Lower lobe of right lung (tissue), 2 donors: Measurements from ENCODE around the gene SELENOO. TPM values are rescaled to one million over a fixed set of nuclear protein-coding genes. Genes with fewer than 3 reads are reported as not detected.

ENCODE experiments used
- ATAC-seq, 2 donors: fragments of 200-7000 bp; cut with Tn5 transposase; one replicate each; pipeline ENCODE4 v1.9.1; 2020 to 2022; ENCODE audit warnings: mild to moderate bottlenecking in 2 of 2, moderate library complexity in 2 of 2
- DNase-seq: peaks from one replicate; pipeline ENCODE4 v3.0.0-alpha.2; 2020
- H3K27ac ChIP-seq: fragments of 200-600 bp; one replicate; pipeline ENCODE4 v1.8.0; 2022
- H3K27me3 ChIP-seq: fragments of 200-600 bp; one replicate; pipeline ENCODE4 v1.8.0; 2022; ENCODE audit warnings: low read depth
- H3K36me3 ChIP-seq: fragments of 200-600 bp; one replicate; pipeline ENCODE4 v1.8.0; 2022; ENCODE audit warnings: mild to moderate bottlenecking
- H3K4me1 ChIP-seq: fragments of 200-600 bp; one replicate; pipeline ENCODE4 v1.8.0; 2022
- H3K4me3 ChIP-seq: fragments of 200-600 bp; one replicate; pipeline ENCODE4 v1.8.0; 2022; ENCODE audit warnings: mild to moderate bottlenecking
- H3K9me3 ChIP-seq: fragments of 200-600 bp; one replicate; pipeline ENCODE4 v1.8.0; 2022
- CTCF ChIP-seq: fragments of 200-600 bp; IDR thresholded peaks from one replicate; pipeline ENCODE4 v1.8.0; 2022; ENCODE audit warnings: antibody characterized with exemption, mild to moderate bottlenecking
- intact Hi-C: fragments of 100-400 bp; cut with DNase I; formaldehyde crosslinking; loops from one replicate; pipeline ENCODE4 v1.11.0; 2022
- total RNA-seq: library from RNA; stranded (reverse); fragmentation: NEBNext Ultra II Directional; extraction: Animal tissue kit (Norgen Biotek cat#: 25700); gene quantifications from one replicate; pipeline ENCODE4 v1.2.1, GENCODE V29; 2021
- donor health status: DM: no; HTN: yes; CAD: no; lungs with severe emphysema.

SELENOO gene
- total RNA-seq, 1 donor from 2014 or later = 18.7 TPM

- intact Hi-C loops = no loop called here
- H3K27me3 ChIP-seq = no peaks in the 10 kb centered on the region
- no peak for TF ChIP-seq CTCF
- ATAC-seq = no peak
- H3K4me1 ChIP-seq = peaks cover 6% of the 10 kb centered on the region
- H3K27ac ChIP-seq = no peak overlapping the region
- peak; percentile 40 for DNase-seq
- H3K36me3 ChIP-seq = peaks cover 92% of the 10 kb centered on the region
- H3K9me3 ChIP-seq = no peaks in the 10 kb centered on the region
- no peak overlapping the region for H3K4me3 ChIP-seq
These were observed 21.7 kb downstream of the SELENOO start for GRCh38 chr22:50222508-50222907.

DNA sequence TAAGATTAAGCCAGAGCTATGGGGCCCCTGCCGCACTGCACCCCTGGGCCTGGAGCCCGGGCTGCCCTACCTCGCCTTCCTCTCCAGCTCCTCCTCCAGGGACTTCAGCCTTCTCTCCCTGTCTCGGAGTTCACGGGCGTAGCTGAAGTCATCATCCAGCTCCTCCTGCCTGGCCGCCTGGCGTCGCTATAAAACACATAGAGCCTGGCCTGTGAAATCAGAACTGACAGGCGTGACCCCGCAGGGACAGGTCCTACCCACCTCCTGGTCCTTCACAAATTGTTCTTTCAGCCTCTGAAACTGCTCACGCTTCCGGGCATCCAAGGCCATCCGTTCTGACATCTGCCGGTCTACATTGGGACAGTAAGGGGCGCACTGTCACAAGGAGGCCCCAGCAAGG, 23.3 kb downstream of the SELENOO start:
- Histone ChIP-seq H3K4me3 (no peak overlapping the region), H3K36me3 (peaks cover 90% of the 10 kb centered on the region), H3K9me3 (no peaks in the 10 kb centered on the region), H3K4me1 (peaks cover 6% of the 10 kb centered on the region), H3K27me3 (no peaks in the 10 kb centered on the region), H3K27ac (no peak overlapping the region)
- TF ChIP-seq CTCF = no peak
- no peak for ATAC-seq
- intact Hi-C loops = no loop called here
- no peak for DNase-seq

GRCh38 chr22:50225200-50225969, 24.6 kb downstream of the SELENOO start:
- Histone ChIP-seq H3K4me1 (no peaks in the 10 kb centered on the region), H3K27me3 (no peaks in the 10 kb centered on the region), H3K4me3 (no peak overlapping the region), H3K27ac (no peak overlapping the region), H3K36me3 (peaks cover 97% of the 10 kb centered on the region), H3K9me3 (no peaks in the 10 kb centered on the region)
- DNase-seq (no peak), ATAC-seq (no peak)
- intact Hi-C loops = no loop called here
- TF ChIP-seq CTCF = no peak

DNA sequence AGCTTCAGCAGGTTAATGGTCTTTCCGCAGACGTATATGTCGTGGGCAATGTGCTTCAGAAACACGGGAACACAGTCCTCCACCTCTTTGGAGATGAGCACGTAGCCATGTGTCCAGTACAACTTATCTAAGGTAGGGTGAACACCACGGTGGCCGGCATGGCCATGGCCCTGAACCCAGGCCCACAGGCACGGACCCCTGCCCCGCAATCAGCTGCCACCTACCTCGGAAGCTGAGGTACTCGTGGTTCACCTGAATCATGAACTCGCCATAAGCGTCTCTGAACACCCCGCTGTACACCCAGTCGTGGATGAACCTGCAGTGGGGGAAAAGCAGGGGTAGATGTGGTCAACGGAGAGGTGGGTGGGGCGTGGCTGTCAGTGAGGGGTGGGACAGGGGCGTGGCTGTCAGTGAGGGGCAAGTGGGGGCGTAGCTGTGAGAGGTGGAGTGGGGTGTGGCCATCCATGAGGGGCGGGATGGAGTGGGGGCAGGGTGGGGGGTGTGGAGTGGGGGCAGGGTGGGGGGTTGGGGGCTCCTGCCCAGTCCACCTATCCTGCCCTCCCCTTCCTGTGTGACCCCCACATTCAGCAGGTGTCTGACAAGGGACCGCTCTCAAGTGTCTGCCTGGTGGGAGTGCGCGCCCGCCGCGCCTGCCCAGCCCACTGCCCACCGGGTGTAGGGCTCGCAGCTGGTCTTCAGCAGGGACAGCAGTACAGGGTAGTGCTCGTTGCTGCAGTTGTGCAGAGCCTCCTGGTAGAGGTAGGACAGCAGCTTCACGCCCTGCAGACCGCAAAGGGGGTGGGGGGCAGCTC, 25.5 kb downstream of the SELENOO start:
- Histone ChIP-seq H3K9me3 (no peaks in the 10 kb centered on the region), H3K4me3 (no peak overlapping the region), H3K27ac (no peak overlapping the region), H3K4me1 (no peaks in the 10 kb centered on the region), H3K36me3 (peaks cover 90% of the 10 kb centered on the region), H3K27me3 (no peaks in the 10 kb centered on the region)
- intact Hi-C loops = no loop called here
- DNase-seq (no peak), ATAC-seq (no peak)
- no peak for TF ChIP-seq CTCF

GRCh38 chr22:50226875-50227165, 26.0 kb downstream of the SELENOO start:
- Histone ChIP-seq H3K27ac (no peak overlapping the region), H3K9me3 (no peaks in the 10 kb centered on the region), H3K4me1 (no peaks in the 10 kb centered on the region), H3K36me3 (peaks cover 90% of the 10 kb centered on the region), H3K4me3 (no peak overlapping the region), H3K27me3 (no peaks in the 10 kb centered on the region)
- no peak for ATAC-seq
- peak; percentile 39 for DNase-seq
- intact Hi-C loops = no loop called here
- TF ChIP-seq CTCF = no peak
